CD4-positive, CD25-positive, alpha-beta regulatory T cell (primary cell): Measurements from ENCODE around the gene SMCO2. TPM values are rescaled to one million over a fixed set of nuclear protein-coding genes. Genes with fewer than 3 reads are reported as not detected.

Experiments used
- ATAC-seq, 2 donors: fragments of 150-1000 bp; cut with Tn5 transposase; one replicate each; pipeline ENCODE4 v1.10.0; 2021; ENCODE audit warnings: low read depth in 2 of 2, moderate number of reproducible peaks in 2 of 2, moderate library complexity in 1 of 2
- DNase-seq, 3 donors: peaks; one replicate each; pipeline versions ENCODE4 v3.0.0 to v3.0.0-alpha.2; 2012 to 2022; ENCODE audit warnings: mixed read lengths in 1 of 3
- H3K27ac ChIP-seq: one replicate; pipeline ENCODE4 v1.7.0; 2013; ENCODE audit warnings: mild to moderate bottlenecking, low read length; ENCODE audit not compliant: insufficient read depth, poor library complexity, severe bottlenecking
- H3K27me3 ChIP-seq: one replicate; pipeline ENCODE4 v1.7.0; 2013; ENCODE audit warnings: low read length; ENCODE audit not compliant: control insufficient read depth, insufficient read depth
- H3K36me3 ChIP-seq: one replicate; pipeline ENCODE4 v1.7.0; 2013; ENCODE audit warnings: mild to moderate bottlenecking, low read length, moderate library complexity; ENCODE audit not compliant: control insufficient read depth, insufficient read depth
- H3K4me1 ChIP-seq: 2 replicates; pipeline ENCODE4 v1.7.0; 2013; ENCODE audit warnings: mild to moderate bottlenecking, low read length; ENCODE audit not compliant: insufficient read depth, control insufficient read depth, poor library complexity, severe bottlenecking
- H3K4me3 ChIP-seq: one replicate; pipeline ENCODE4 v1.7.0; 2013; ENCODE audit warnings: low read depth, mild to moderate bottlenecking, low read length, moderate library complexity
- H3K9me3 ChIP-seq, 2 experiments: 1 replicate in 1 of 2; 2 replicates in 1 of 2; pipeline ENCODE4 v1.7.0; 2013; ENCODE audit warnings: low read length in 2 of 2, mild to moderate bottlenecking in 1 of 2, moderate library complexity in 1 of 2; ENCODE audit not compliant: control insufficient read depth in 2 of 2
- H3K27ac Mint-ChIP-seq, 3 donors: one replicate each; pipeline ENCODE4 v1.8.0; 2020 to 2022; ENCODE audit warnings: mild to moderate bottlenecking in 3 of 3, mixed read lengths in 3 of 3, moderate library complexity in 2 of 3
- H3K27me3 Mint-ChIP-seq: one replicate; pipeline ENCODE4 v1.8.0; 2022; ENCODE audit warnings: mild to moderate bottlenecking, mixed read lengths
- H3K36me3 Mint-ChIP-seq: one replicate; pipeline ENCODE4 v1.8.0; 2020; ENCODE audit warnings: mixed read lengths
- H3K4me1 Mint-ChIP-seq, 4 donors: one replicate each; pipeline ENCODE4 v1.8.0; 2020 to 2022; ENCODE audit warnings: mixed read lengths in 4 of 4, mild to moderate bottlenecking in 1 of 4
- H3K4me3 Mint-ChIP-seq, 4 donors: one replicate each; pipeline ENCODE4 v1.8.0; 2020 to 2022; ENCODE audit warnings: mild to moderate bottlenecking in 4 of 4, mixed read lengths in 4 of 4, moderate library complexity in 3 of 4
- H3K9me3 Mint-ChIP-seq, 7 donors: one replicate each; pipeline ENCODE4 v1.8.0; 2020 to 2022; ENCODE audit warnings: mixed read lengths in 7 of 7, mild to moderate bottlenecking in 3 of 7, moderate library complexity in 2 of 7
- polyA plus RNA-seq, 4 donors: library from polyadenylated mRNA; unstranded; fragments of 300-500 nt; fragmentation: Illumina TruSeq; gene quantifications; one replicate each; pipeline ENCODE4 v1.2.3, GENCODE V29; 2021
- total RNA-seq: library from RNA; stranded (reverse); gene quantifications from one replicate; pipeline ENCODE4 v1.2.3, GENCODE V29; 2022

SMCO2 gene
- total and polyA plus RNA-seq, 5 donors from 2014 or later, result not detected

DNA sequence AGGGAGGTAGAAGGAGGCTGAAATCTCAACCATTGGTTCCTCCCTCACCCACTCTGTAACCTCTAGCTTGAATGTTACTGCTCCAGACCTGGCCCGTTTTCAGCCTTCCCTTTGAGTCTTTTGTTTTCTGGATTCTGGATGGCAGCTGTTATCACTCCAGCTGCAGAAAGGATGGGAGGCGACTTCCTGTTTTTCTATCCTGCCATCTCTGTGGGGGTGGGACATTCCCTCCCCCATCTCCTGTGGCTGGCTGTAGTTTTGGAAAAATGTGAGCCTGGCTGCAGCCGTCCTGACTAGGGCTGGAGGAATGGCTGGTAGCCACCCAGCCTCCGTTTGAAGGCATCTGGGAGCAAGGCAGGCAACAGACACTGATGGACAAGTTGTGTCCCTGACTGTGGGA, 74.5 kb downstream of the SMCO2 start:
- Mint-ChIP-seq H3K27ac (peak overlapping the region in 1 of 3 donors; percentile 20), H3K9me3 (peaks cover 0 to 4% (median 0%) of the 10 kb centered on the region in 7 donors), H3K4me3 (peak overlapping the region in 2 of 4 donors; percentile 12 to 85), H3K36me3 (no peaks in the 10 kb centered on the region), H3K27me3 (peaks cover 53% of the 10 kb centered on the region), H3K4me1 (peaks cover 12 to 27% (median 20%) of the 10 kb centered on the region in 4 donors)
- ATAC-seq, result no peak
- H3K36me3 ChIP-seq, result no peaks in the 10 kb centered on the region
- H3K27ac ChIP-seq, result no peak overlapping the region
- no peaks in the 10 kb centered on the region for H3K9me3 ChIP-seq
- H3K27me3 ChIP-seq, result peaks cover 22% of the 10 kb centered on the region
- H3K4me1 ChIP-seq, result peaks cover 17% of the 10 kb centered on the region
- no peak for DNase-seq
- no peak overlapping the region for H3K4me3 ChIP-seq

DNA sequence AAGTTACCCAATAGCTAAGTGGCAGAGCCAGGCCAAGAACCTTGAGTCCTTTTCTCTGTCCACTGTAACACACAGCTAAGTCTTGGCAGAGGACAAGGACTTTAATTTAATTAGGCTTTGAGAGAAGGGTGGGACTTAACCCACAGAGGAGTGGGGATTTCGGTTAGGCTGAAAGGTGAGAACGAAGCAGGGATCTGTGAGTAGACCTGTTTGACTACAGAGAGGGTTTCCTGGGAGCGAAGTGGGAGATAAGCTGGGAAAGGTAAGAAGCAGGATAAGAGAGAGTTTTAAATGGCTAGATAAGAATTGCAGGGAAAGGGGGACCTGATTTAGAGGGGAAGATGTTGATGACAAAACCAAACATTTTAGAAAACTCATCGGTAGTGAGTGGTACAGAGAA, 75.4 kb downstream of the SMCO2 start:
- peaks cover 12 to 27% (median 20%) of the 10 kb centered on the region in 4 donors for H3K4me1 Mint-ChIP-seq
- no peaks in the 10 kb centered on the region for H3K36me3 Mint-ChIP-seq
- no peaks in the 10 kb centered on the region for H3K36me3 ChIP-seq
- H3K4me3 ChIP-seq, result no peak overlapping the region
- H3K4me3 Mint-ChIP-seq, result peak overlapping the region; percentile 11 to 85 (median 46)
- DNase-seq (no peak), ATAC-seq (no peak)
- no peaks in the 10 kb centered on the region for H3K9me3 ChIP-seq
- H3K27me3 ChIP-seq, result peaks cover 17% of the 10 kb centered on the region
- no peak overlapping the region for H3K27ac Mint-ChIP-seq
- H3K4me1 ChIP-seq, result peaks cover 17% of the 10 kb centered on the region
- H3K9me3 Mint-ChIP-seq, result peaks cover 0 to 4% (median 0%) of the 10 kb centered on the region in 7 donors
- H3K27ac ChIP-seq, result no peak overlapping the region
- peaks cover 49% of the 10 kb centered on the region for H3K27me3 Mint-ChIP-seq

DNA sequence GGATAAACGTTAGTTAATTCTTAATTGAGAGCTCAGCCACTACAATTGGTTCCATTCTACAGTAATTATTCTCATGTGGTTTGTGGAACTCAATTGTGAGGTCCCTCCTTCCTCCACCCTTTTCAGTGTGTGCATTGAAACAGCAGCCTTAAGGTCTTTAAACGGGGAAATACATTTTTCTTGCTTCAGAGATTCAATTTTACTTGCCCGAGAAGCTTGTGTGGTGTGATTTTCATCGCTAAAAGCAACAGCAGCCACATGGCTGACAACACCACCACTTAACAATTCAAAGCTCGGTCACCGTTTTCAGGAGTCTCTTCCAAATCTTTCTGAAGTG, 76.7 kb downstream of the SMCO2 start:
- no peaks in the 10 kb centered on the region for H3K36me3 Mint-ChIP-seq
- peaks cover 12 to 30% (median 20%) of the 10 kb centered on the region in 4 donors for H3K4me1 Mint-ChIP-seq
- no peak for DNase-seq
- peak overlapping the region; percentile 73 for H3K27ac ChIP-seq
- peak overlapping the region; percentile 93 to 99 (median 97) for H3K4me3 Mint-ChIP-seq
- no peaks in the 10 kb centered on the region for H3K9me3 ChIP-seq
- peaks cover 17% of the 10 kb centered on the region for H3K4me1 ChIP-seq
- H3K27me3 Mint-ChIP-seq, result peaks cover 45% of the 10 kb centered on the region
- H3K4me3 ChIP-seq, result peak overlapping the region; percentile 98
- peaks cover 0 to 4% (median 0%) of the 10 kb centered on the region in 7 donors for H3K9me3 Mint-ChIP-seq
- H3K36me3 ChIP-seq, result no peaks in the 10 kb centered on the region
- H3K27ac Mint-ChIP-seq, result peak overlapping the region; percentile 93 to 98 (median 94)
- peaks cover 17% of the 10 kb centered on the region for H3K27me3 ChIP-seq
- peak; percentile 3 to 12 for ATAC-seq

DNA sequence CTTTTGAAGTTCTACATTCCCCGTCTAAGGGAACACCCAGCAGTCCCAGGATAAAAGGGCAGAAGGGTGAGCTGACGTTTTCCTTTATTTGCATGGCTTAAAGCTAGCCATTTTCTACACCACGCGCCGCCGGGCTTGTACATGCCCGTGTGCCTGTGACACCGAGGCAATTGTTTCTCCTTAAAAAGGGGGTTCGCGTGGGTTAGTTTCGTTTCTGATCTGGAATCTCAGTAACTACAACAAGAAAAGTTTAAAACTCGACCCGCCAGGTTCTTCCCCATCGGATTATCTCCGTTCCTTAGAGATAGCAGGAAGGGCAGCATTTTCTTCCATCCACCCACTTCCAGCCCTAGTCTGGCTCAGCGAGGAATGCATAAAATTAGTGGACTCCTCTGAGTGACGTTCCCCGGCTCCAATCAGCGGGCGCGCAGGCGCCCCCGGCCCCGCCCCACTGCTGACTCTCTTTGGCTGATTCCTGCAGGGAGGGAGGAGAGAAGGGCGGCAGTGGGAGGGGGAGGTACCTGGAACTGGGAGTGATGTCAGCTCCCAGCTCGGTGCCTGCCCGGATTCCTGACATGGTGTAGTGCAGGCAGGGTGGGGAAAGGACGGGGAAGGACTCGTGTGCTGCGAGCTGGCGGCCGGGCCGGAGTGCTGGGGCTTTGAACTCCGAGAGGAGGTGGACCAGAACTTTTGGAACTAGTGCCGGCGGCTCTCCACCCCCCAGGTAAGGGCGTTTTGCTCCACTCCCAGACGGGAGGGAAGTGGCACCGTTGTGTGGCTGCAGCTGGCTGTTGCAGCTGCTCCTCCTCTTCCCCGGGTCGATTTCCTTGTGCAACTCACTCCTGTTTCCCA, 77.3 kb downstream of the SMCO2 start, which contains the start of gene PPFIBP1:
Gene PPFIBP1, plus strand, starts transcription at position 565 of the 852 bp plus-strand sequence. CDS start 109,191 bp downstream, outside the sequence.
- Mint-ChIP-seq H3K9me3 (peaks cover 0 to 4% (median 0%) of the 10 kb centered on the region in 7 donors), H3K4me1 (peaks cover 12 to 30% (median 20%) of the 10 kb centered on the region in 4 donors), H3K4me3 (peak within 1 kb of the TSS; percentile 93 to 99 (median 97)), H3K27me3 (peaks cover 47% of the 10 kb centered on the region), H3K27ac (peak within 1 kb of the TSS; percentile 93 to 98 (median 94)), H3K36me3 (no peaks in the 10 kb centered on the region)
- H3K27me3 ChIP-seq, result peaks cover 14% of the 10 kb centered on the region
- peak within 1 kb of the TSS; percentile 73 for H3K27ac ChIP-seq
- ATAC-seq, result peak; percentile 94 to 95
- peak within 1 kb of the TSS; percentile 98 for H3K4me3 ChIP-seq
- H3K36me3 ChIP-seq, result no peaks in the 10 kb centered on the region
- DNase-seq, result peak; percentile 86 to 95 (median 94)
- no peaks in the 10 kb centered on the region for H3K9me3 ChIP-seq
- peaks cover 17% of the 10 kb centered on the region for H3K4me1 ChIP-seq

DNA sequence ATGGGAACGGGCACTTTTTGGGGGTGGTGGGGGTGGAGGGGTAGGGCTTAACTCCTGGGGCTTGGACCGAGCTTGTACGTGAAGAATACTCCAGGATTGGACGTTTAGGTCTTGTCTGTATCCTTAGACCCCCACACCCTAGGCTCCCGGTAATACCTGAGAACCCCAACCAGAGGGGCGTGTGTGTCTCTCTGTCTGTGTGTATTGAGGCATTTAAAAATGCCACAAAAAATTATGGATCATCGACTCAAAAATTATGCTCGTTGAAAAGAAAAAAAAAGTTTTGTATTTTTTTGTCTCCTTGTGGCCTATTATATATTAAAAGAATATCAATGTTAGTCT, 77.9 kb downstream of the SMCO2 start:
- Mint-ChIP-seq H3K4me1 (peaks cover 13 to 30% (median 20%) of the 10 kb centered on the region in 4 donors), H3K9me3 (peaks cover 0 to 4% (median 0%) of the 10 kb centered on the region in 7 donors), H3K36me3 (no peaks in the 10 kb centered on the region), H3K27ac (peak overlapping the region in 2 of 3 donors; percentile 27 to 94), H3K27me3 (peaks cover 41% of the 10 kb centered on the region), H3K4me3 (peak overlapping the region; percentile 93 to 99 (median 97))
- Histone ChIP-seq H3K27ac (peak overlapping the region; percentile 20), H3K27me3 (peaks cover 9% of the 10 kb centered on the region), H3K4me1 (peaks cover 17% of the 10 kb centered on the region), H3K36me3 (no peaks in the 10 kb centered on the region), H3K9me3 (no peaks in the 10 kb centered on the region), H3K4me3 (peak overlapping the region; percentile 98)
- no peak for ATAC-seq
- no peak for DNase-seq

DNA sequence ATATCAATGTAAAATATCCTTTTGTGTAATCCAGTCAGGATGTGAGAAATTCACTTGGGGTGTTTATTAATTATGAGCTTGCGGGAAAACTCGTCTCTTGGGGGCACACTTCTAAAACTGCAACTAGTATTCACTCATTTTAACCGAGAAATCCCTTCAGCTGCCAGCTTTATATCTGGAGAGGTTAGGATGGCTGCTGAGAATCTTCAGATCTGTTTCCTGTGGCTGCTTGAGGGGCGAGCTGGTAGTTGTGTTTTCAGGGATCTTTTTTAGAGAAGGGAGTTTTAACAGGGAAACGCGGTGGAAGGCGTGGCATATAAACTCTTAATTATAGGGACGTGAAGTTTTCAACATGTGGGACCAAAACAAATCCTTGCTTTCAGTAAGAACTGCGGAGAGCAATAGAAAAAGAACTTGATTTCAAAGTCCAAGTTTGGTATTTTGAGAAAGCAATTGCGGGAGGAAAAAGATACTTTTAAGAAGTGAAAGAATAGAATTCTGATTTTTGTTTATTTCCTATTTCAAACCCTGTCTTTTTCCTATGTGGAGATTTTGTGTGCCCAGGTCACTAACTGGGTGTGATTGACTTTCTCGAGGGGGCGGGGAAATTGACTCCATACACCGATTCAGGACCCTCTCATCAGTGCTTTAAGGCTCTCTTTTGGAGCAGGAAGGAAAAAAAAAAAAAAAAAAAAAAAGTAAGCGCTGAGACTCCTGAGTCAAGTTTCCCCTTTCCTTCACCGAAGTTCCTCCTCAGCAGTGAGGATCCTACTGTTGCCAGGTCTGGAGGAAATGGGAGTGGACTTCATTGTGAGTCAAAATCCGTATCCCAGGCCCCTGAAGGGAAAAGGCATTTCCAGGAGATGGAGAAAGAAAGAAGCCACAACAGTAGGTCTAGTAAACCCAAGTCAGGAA, 78.6 kb downstream of the SMCO2 start:
- DNase-seq (no peak), ATAC-seq (no peak)
- H3K36me3 Mint-ChIP-seq, result no peaks in the 10 kb centered on the region
- H3K4me3 ChIP-seq, result peak overlapping the region; percentile 98
- no peak overlapping the region for H3K27ac ChIP-seq
- H3K27me3 Mint-ChIP-seq, result peaks cover 40% of the 10 kb centered on the region
- peaks cover 6% of the 10 kb centered on the region for H3K27me3 ChIP-seq
- H3K4me1 Mint-ChIP-seq, result peaks cover 13 to 30% (median 20%) of the 10 kb centered on the region in 4 donors
- H3K4me1 ChIP-seq, result peaks cover 17% of the 10 kb centered on the region
- peaks cover 0 to 4% (median 0%) of the 10 kb centered on the region in 7 donors for H3K9me3 Mint-ChIP-seq
- peak overlapping the region; percentile 59 to 98 (median 94) for H3K4me3 Mint-ChIP-seq
- peak overlapping the region in 2 of 3 donors; percentile 27 to 94 for H3K27ac Mint-ChIP-seq
- H3K36me3 ChIP-seq, result no peaks in the 10 kb centered on the region
- no peaks in the 10 kb centered on the region for H3K9me3 ChIP-seq

DNA sequence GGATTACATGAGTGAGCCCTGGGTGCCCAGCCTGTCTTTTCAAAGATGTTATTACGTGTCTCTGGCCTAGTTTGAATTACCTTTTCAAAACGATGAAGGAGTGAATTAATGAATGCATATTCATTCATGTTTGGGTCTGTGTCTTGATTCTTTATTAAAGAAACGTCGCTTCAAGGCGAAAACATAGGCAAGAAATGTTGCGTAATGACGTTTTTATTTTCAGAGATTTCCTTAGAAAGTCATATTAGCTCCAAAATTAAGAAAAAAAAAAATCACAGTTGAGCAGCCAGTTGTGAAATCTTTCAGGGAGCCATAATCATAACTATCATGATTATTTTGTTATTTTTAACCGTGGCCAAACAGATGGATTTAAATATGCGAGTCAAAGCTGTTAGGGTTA, 81.0 kb downstream of the SMCO2 start:
- H3K4me3 ChIP-seq, result no peak overlapping the region
- ATAC-seq, result no peak
- peak overlapping the region in 2 of 4 donors; percentile 9 to 17 for H3K4me3 Mint-ChIP-seq
- no peaks in the 10 kb centered on the region for H3K36me3 ChIP-seq
- DNase-seq, result no peak
- no peaks in the 10 kb centered on the region for H3K9me3 Mint-ChIP-seq
- H3K9me3 ChIP-seq, result no peaks in the 10 kb centered on the region
- H3K4me1 Mint-ChIP-seq, result peaks cover 9 to 29% (median 16%) of the 10 kb centered on the region in 4 donors
- H3K27me3 ChIP-seq, result peaks cover 2% of the 10 kb centered on the region
- no peak overlapping the region for H3K27ac Mint-ChIP-seq
- H3K27me3 Mint-ChIP-seq, result peaks cover 31% of the 10 kb centered on the region
- H3K4me1 ChIP-seq, result peaks cover 17% of the 10 kb centered on the region
- H3K27ac ChIP-seq, result no peak overlapping the region
- no peaks in the 10 kb centered on the region for H3K36me3 Mint-ChIP-seq
